ENCODE measurements around the gene MT2A.

Gene MT2A

GRCh38 chr16:56640076-56640475 is 31.7 kb downstream of the MT2A start:
- no peak overlapping the region for H3K27ac ChIP-seq
- no peaks in the 10 kb centered on the region for H3K36me3 ChIP-seq (ENCODE audit: control insufficient read depth, insufficient read depth, low read length)
- H3K9me3 ChIP-seq (ENCODE audit: control insufficient read depth, low read length): no peaks in the 10 kb centered on the region
- H3K4me1 ChIP-seq: peaks cover 4% of the 10 kb centered on the region
- H3K27me3 ChIP-seq (ENCODE audit: control insufficient read depth, insufficient read depth, low read length): no peaks in the 10 kb centered on the region
- H3K4me3 ChIP-seq (ENCODE audit: low read depth, low read length): no peak overlapping the region
- no peaks in the 10 kb centered on the region for H3K79me2 ChIP-seq
- no peak overlapping the region for H3K9ac ChIP-seq
- TF ChIP-seq CTCF (IDR thresholded peaks at IDR 0.05): no peak
- H3K4me2 ChIP-seq (ENCODE audit: low read length): no peak overlapping the region
- H2AFZ ChIP-seq: no peak overlapping the region

- Histone ChIP-seq H3K27me3 (ENCODE audit: control insufficient read depth, insufficient read depth, low read length) (no peaks in the 10 kb centered on the region), H3K4me1 (peaks cover 4% of the 10 kb centered on the region), H2AFZ (no peak overlapping the region), H3K27ac (no peak overlapping the region), H3K9me3 (ENCODE audit: control insufficient read depth, low read length) (no peaks in the 10 kb centered on the region), H3K4me2 (ENCODE audit: low read length) (no peak overlapping the region), H3K9ac (no peak overlapping the region), H3K4me3 (ENCODE audit: low read depth, low read length) (no peak overlapping the region), H3K79me2 (no peaks in the 10 kb centered on the region), H3K36me3 (ENCODE audit: control insufficient read depth, insufficient read depth, low read length) (no peaks in the 10 kb centered on the region)
- TF ChIP-seq CTCF (IDR thresholded peaks at IDR 0.05): no peak
Observed at GRCh38 chr16:56641166-56641565, 32.8 kb downstream of the MT2A start.

GRCh38 chr16:56643080-56643778 is 34.8 kb downstream of the MT2A start:
- no peaks in the 10 kb centered on the region for H3K27me3 ChIP-seq (ENCODE audit: control insufficient read depth, insufficient read depth, low read length)

GRCh38 chr16:56643833-56644232 is 35.4 kb downstream of the MT2A start:
- H2AFZ ChIP-seq: peak overlapping the region; percentile 48
- no peak overlapping the region for H3K9ac ChIP-seq
- H3K9me3 ChIP-seq (ENCODE audit: control insufficient read depth, low read length): no peaks in the 10 kb centered on the region
- no peak for TF ChIP-seq CTCF (IDR thresholded peaks at IDR 0.05)
- no peaks in the 10 kb centered on the region for H3K27me3 ChIP-seq (ENCODE audit: control insufficient read depth, insufficient read depth, low read length)
- peaks cover 4% of the 10 kb centered on the region for H3K4me1 ChIP-seq
- H3K79me2 ChIP-seq: no peaks in the 10 kb centered on the region
- peak overlapping the region; percentile 64 for H3K4me2 ChIP-seq (ENCODE audit: low read length)
- no peaks in the 10 kb centered on the region for H3K36me3 ChIP-seq (ENCODE audit: control insufficient read depth, insufficient read depth, low read length)
- peak overlapping the region; percentile 11 for H3K4me3 ChIP-seq (ENCODE audit: low read depth, low read length)
- no peak overlapping the region for H3K27ac ChIP-seq

More at GRCh38 chr16:56643080-56643778, 34.8 kb downstream of the MT2A start:
- H3K4me3 ChIP-seq (ENCODE audit: low read depth, low read length): peak overlapping the region; percentile 11
- H3K36me3 ChIP-seq (ENCODE audit: control insufficient read depth, insufficient read depth, low read length): no peaks in the 10 kb centered on the region
- peak; percentile 56 for TF ChIP-seq CTCF (IDR thresholded peaks at IDR 0.05)
- H3K79me2 ChIP-seq: no peaks in the 10 kb centered on the region
- H3K4me1 ChIP-seq: peaks cover 4% of the 10 kb centered on the region
- H3K9ac ChIP-seq: no peak overlapping the region
- H3K4me2 ChIP-seq (ENCODE audit: low read length): peak overlapping the region; percentile 64
- no peak overlapping the region for H3K27ac ChIP-seq
- no peaks in the 10 kb centered on the region for H3K9me3 ChIP-seq (ENCODE audit: control insufficient read depth, low read length)
- H2AFZ ChIP-seq: peak overlapping the region; percentile 48

- Histone ChIP-seq H3K9ac (no peak overlapping the region), H2AFZ (no peak overlapping the region), H3K27ac (no peak overlapping the region), H3K9me3 (ENCODE audit: control insufficient read depth, low read length) (no peaks in the 10 kb centered on the region), H3K27me3 (ENCODE audit: control insufficient read depth, insufficient read depth, low read length) (no peaks in the 10 kb centered on the region), H3K36me3 (ENCODE audit: control insufficient read depth, insufficient read depth, low read length) (no peaks in the 10 kb centered on the region), H3K79me2 (no peaks in the 10 kb centered on the region), H3K4me1 (peaks cover 4% of the 10 kb centered on the region), H3K4me3 (ENCODE audit: low read depth, low read length) (no peak overlapping the region), H3K4me2 (ENCODE audit: low read length) (no peak overlapping the region)
- TF ChIP-seq CTCF (IDR thresholded peaks at IDR 0.05): no peak
Observed at GRCh38 chr16:56645311-56645710, 36.9 kb downstream of the MT2A start.

Measured in parathyroid adenoma (tissue), 2 donors.